ENCODE data around the gene ITPR2.

The ITPR2 gene

DNA sequence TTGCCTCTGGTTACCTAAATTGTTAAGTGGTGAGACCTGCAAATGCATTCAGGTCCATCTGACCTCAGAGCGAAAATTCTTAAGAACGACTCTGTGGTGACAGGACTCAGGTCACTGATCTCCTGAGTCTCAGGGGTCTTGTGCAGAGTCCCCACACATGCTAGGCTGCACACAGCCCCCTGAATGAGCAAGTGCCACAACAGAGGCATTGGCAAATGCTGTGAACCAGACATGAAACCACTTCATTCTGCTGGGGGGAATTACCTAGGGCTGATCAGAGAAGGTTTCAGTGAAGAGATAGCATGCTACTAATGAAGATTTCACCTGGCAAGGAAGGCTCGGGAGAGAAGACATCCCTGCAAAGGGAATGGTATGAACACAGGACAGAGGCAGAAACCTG is 281.6 kb downstream of the ITPR2 start:
- Histone ChIP-seq H3K18ac (ENCODE audit: low read depth in 1 of 2, low read length in 2 of 2) (no peak overlapping the region), H3K27ac (ENCODE audit: low read length, poor library complexity, severe bottlenecking) (no peak overlapping the region), H2BK5ac (ENCODE audit: low read depth, low read length, poor library complexity, severe bottlenecking) (no peak overlapping the region), H3K23ac (ENCODE audit: low read length in 2 of 2) (no peak overlapping the region), H3K27me3 (ENCODE audit: control insufficient read depth in 1 of 2, insufficient read depth in 1 of 2, low read length in 2 of 2) (no peaks in the 10 kb centered on the region), H2AFZ (ENCODE audit: low read depth, low read length) (no peak overlapping the region), H2BK12ac (ENCODE audit: low read length in 2 of 2) (no peak overlapping the region), H3K79me1 (replicated peaks; ENCODE audit: low read length, poor library complexity, severe bottlenecking) (peaks cover 3% of the 10 kb centered on the region), H3K36me3 (ENCODE audit: control insufficient read depth in 1 of 2, insufficient read depth in 2 of 2, low read depth in 1 of 2, low read length in 2 of 2) (peaks cover 0 to 3% of the 10 kb centered on the region in 2 experiments), H3K9ac (ENCODE audit: low read length) (no peak overlapping the region), H2BK15ac (ENCODE audit: low read depth, poor library complexity, severe bottlenecking) (no peak overlapping the region), H3K4me3 (ENCODE audit: insufficient read depth in 1 of 2, low read depth in 1 of 2, low read length in 2 of 2) (no peak overlapping the region), H4K8ac (ENCODE audit: low read length) (no peak overlapping the region), H3K14ac (ENCODE audit: low read length in 2 of 2) (no peak overlapping the region), H3K4me1 (ENCODE audit: control insufficient read depth, insufficient read depth, low read depth, low read length) (peaks cover 2% of the 10 kb centered on the region), H2BK120ac (ENCODE audit: low read depth, low read length) (no peak overlapping the region), H3K4me2 (ENCODE audit: low read length, poor library complexity, severe bottlenecking) (no peak overlapping the region), H3K4ac (ENCODE audit: low read depth in 1 of 2, low read length in 2 of 2) (no peak overlapping the region), H3K9me3 (ENCODE audit: control insufficient read depth, low read length) (no peaks in the 10 kb centered on the region), H2AK5ac (ENCODE audit: low read length, severe bottlenecking) (no peak overlapping the region), H4K91ac (ENCODE audit: low read length) (no peak overlapping the region)
- DNase-seq, result no peak
- 96% methylated on average over 3 of the region's 3 CpGs for WGBS

- Histone ChIP-seq H3K4me2 (ENCODE audit: low read length, poor library complexity, severe bottlenecking) (no peak overlapping the region), H2BK120ac (ENCODE audit: low read depth, low read length) (no peak overlapping the region)
- 30% methylated on average over 2 of the region's 2 CpGs for WGBS
Measured at GRCh38 chr12:26548227-26548626, 284.8 kb downstream of the ITPR2 start.

DNA sequence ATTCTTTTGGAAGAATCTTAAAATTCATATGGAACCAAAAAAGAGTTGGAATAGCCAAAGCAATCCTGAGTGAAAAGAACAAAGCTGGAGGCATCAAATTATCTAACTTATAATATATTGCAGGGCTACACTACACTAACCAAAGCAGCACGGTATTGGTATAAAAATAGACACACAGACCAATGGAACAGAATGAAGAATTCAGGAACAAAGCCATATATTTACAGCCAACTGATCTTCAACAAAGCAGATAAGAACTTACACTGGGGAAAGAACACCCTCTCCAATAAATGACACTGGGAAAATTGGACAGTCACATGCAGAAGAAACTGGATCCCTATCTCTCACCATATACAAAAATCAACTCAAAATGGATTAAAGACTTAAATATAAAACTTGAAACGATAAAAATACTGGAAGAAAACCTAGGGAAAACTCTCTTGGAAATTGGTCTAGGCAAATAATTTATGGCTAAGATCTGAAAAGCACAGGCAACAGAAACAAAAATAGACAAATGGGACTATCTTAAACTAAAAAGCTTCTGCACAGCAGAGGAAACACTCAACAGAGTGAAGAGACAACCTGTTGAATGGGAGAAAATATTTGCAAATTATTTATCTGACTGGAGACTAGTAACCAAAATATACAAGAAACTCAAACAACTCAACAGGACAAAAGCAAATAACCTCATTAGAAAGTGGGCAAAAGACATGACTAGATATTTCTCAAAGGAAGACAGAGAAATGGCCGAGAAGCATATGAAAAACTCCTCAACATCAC is 286.3 kb downstream of the ITPR2 start:
- no peak overlapping the region for H3K27ac ChIP-seq (ENCODE audit: low read length, poor library complexity, severe bottlenecking)
- H4K8ac ChIP-seq (ENCODE audit: low read length), result no peak overlapping the region
- WGBS, result 59% methylated on average over 1 of the region's 3 CpGs
- H3K36me3 ChIP-seq (ENCODE audit: control insufficient read depth in 1 of 2, insufficient read depth in 2 of 2, low read depth in 1 of 2, low read length in 2 of 2), result peaks cover 0 to 3% of the 10 kb centered on the region in 2 experiments
- H3K79me1 ChIP-seq (replicated peaks; ENCODE audit: low read length, poor library complexity, severe bottlenecking), result peaks cover 3% of the 10 kb centered on the region
- H3K9ac ChIP-seq (ENCODE audit: low read length), result no peak overlapping the region
- no peak overlapping the region for H3K14ac ChIP-seq (ENCODE audit: low read length in 2 of 2)
- H2BK15ac ChIP-seq (ENCODE audit: low read depth, poor library complexity, severe bottlenecking), result no peak overlapping the region
- no peak overlapping the region for H2BK120ac ChIP-seq (ENCODE audit: low read depth, low read length)
- H2AFZ ChIP-seq (ENCODE audit: low read depth, low read length), result no peak overlapping the region
- no peak overlapping the region for H2BK5ac ChIP-seq (ENCODE audit: low read depth, low read length, poor library complexity, severe bottlenecking)
- no peak overlapping the region for H3K4me2 ChIP-seq (ENCODE audit: low read length, poor library complexity, severe bottlenecking)
- no peaks in the 10 kb centered on the region for H3K27me3 ChIP-seq (ENCODE audit: control insufficient read depth in 1 of 2, insufficient read depth in 1 of 2, low read length in 2 of 2)
- peaks cover 6% of the 10 kb centered on the region for H3K9me3 ChIP-seq (ENCODE audit: control insufficient read depth, low read length)
- H3K23ac ChIP-seq (ENCODE audit: low read length in 2 of 2), result no peak overlapping the region
- H2BK12ac ChIP-seq (ENCODE audit: low read length in 2 of 2), result no peak overlapping the region
- no peak for DNase-seq
- H3K18ac ChIP-seq (ENCODE audit: low read depth in 1 of 2, low read length in 2 of 2), result no peak overlapping the region
- H3K4ac ChIP-seq (ENCODE audit: low read depth in 1 of 2, low read length in 2 of 2), result no peak overlapping the region
- H4K91ac ChIP-seq (ENCODE audit: low read length), result no peak overlapping the region
- H3K4me1 ChIP-seq (ENCODE audit: control insufficient read depth, insufficient read depth, low read depth, low read length), result peaks cover 2% of the 10 kb centered on the region
- H3K4me3 ChIP-seq (ENCODE audit: insufficient read depth in 1 of 2, low read depth in 1 of 2, low read length in 2 of 2), result no peak overlapping the region
- no peak overlapping the region for H2AK5ac ChIP-seq (ENCODE audit: low read length, severe bottlenecking)

More at GRCh38 chr12:26548227-26548626, 284.8 kb downstream of the ITPR2 start:
- peaks cover 6% of the 10 kb centered on the region for H3K9me3 ChIP-seq (ENCODE audit: control insufficient read depth, low read length)
- H2BK15ac ChIP-seq (ENCODE audit: low read depth, poor library complexity, severe bottlenecking), result no peak overlapping the region
- H3K23ac ChIP-seq (ENCODE audit: low read length in 2 of 2), result no peak overlapping the region
- no peaks in the 10 kb centered on the region for H3K27me3 ChIP-seq (ENCODE audit: control insufficient read depth in 1 of 2, insufficient read depth in 1 of 2, low read length in 2 of 2)
- no peak overlapping the region for H2BK12ac ChIP-seq (ENCODE audit: low read length in 2 of 2)
- H3K4ac ChIP-seq (ENCODE audit: low read depth in 1 of 2, low read length in 2 of 2), result no peak overlapping the region
- H2AK5ac ChIP-seq (ENCODE audit: low read length, severe bottlenecking), result no peak overlapping the region
- H4K8ac ChIP-seq (ENCODE audit: low read length), result no peak overlapping the region
- H3K14ac ChIP-seq (ENCODE audit: low read length in 2 of 2), result no peak overlapping the region
- no peak for DNase-seq
- H3K9ac ChIP-seq (ENCODE audit: low read length), result no peak overlapping the region
- H2AFZ ChIP-seq (ENCODE audit: low read depth, low read length), result no peak overlapping the region
- peaks cover 3% of the 10 kb centered on the region for H3K79me1 ChIP-seq (replicated peaks; ENCODE audit: low read length, poor library complexity, severe bottlenecking)
- H3K27ac ChIP-seq (ENCODE audit: low read length, poor library complexity, severe bottlenecking), result no peak overlapping the region
- H3K4me1 ChIP-seq (ENCODE audit: control insufficient read depth, insufficient read depth, low read depth, low read length), result peaks cover 2% of the 10 kb centered on the region
- H2BK5ac ChIP-seq (ENCODE audit: low read depth, low read length, poor library complexity, severe bottlenecking), result no peak overlapping the region
- no peak overlapping the region for H3K4me3 ChIP-seq (ENCODE audit: insufficient read depth in 1 of 2, low read depth in 1 of 2, low read length in 2 of 2)
- no peak overlapping the region for H3K18ac ChIP-seq (ENCODE audit: low read depth in 1 of 2, low read length in 2 of 2)
- peaks cover 0 to 3% of the 10 kb centered on the region in 2 experiments for H3K36me3 ChIP-seq (ENCODE audit: control insufficient read depth in 1 of 2, insufficient read depth in 2 of 2, low read depth in 1 of 2, low read length in 2 of 2)
- no peak overlapping the region for H4K91ac ChIP-seq (ENCODE audit: low read length)

GRCh38 chr12:26539131-26539530 is 293.9 kb downstream of the ITPR2 start:
- Histone ChIP-seq H2BK120ac (ENCODE audit: low read depth, low read length) (no peak overlapping the region), H2BK5ac (ENCODE audit: low read depth, low read length, poor library complexity, severe bottlenecking) (no peak overlapping the region), H3K9ac (ENCODE audit: low read length) (no peak overlapping the region), H3K4me3 (ENCODE audit: insufficient read depth in 1 of 2, low read depth in 1 of 2, low read length in 2 of 2) (no peak overlapping the region), H3K79me1 (replicated peaks; ENCODE audit: low read length, poor library complexity, severe bottlenecking) (no peaks in the 10 kb centered on the region), H3K27me3 (ENCODE audit: control insufficient read depth in 1 of 2, insufficient read depth in 1 of 2, low read length in 2 of 2) (no peaks in the 10 kb centered on the region), H4K8ac (ENCODE audit: low read length) (no peak overlapping the region), H3K4me1 (ENCODE audit: control insufficient read depth, insufficient read depth, low read depth, low read length) (no peaks in the 10 kb centered on the region), H4K91ac (ENCODE audit: low read length) (no peak overlapping the region), H3K4me2 (ENCODE audit: low read length, poor library complexity, severe bottlenecking) (no peak overlapping the region), H2AFZ (ENCODE audit: low read depth, low read length) (no peak overlapping the region), H3K36me3 (ENCODE audit: control insufficient read depth in 1 of 2, insufficient read depth in 2 of 2, low read depth in 1 of 2, low read length in 2 of 2) (peaks cover 0 to 2% of the 10 kb centered on the region in 2 experiments), H2BK12ac (ENCODE audit: low read length in 2 of 2) (no peak overlapping the region), H3K23ac (ENCODE audit: low read length in 2 of 2) (no peak overlapping the region), H3K4ac (ENCODE audit: low read depth in 1 of 2, low read length in 2 of 2) (no peak overlapping the region), H3K18ac (ENCODE audit: low read depth in 1 of 2, low read length in 2 of 2) (no peak overlapping the region), H3K14ac (ENCODE audit: low read length in 2 of 2) (no peak overlapping the region), H2BK15ac (ENCODE audit: low read depth, poor library complexity, severe bottlenecking) (no peak overlapping the region), H3K27ac (ENCODE audit: low read length, poor library complexity, severe bottlenecking) (no peak overlapping the region), H2AK5ac (ENCODE audit: low read length, severe bottlenecking) (no peak overlapping the region), H3K9me3 (ENCODE audit: control insufficient read depth, low read length) (no peaks in the 10 kb centered on the region)
- WGBS, result 93% methylated on average over 3 of the region's 4 CpGs
- DNase-seq, result no peak

All from mesenchymal stem cell (in vitro differentiated cells and primary cell).